Measurements from ENCODE around the gene RNASEH2A.
"Not testable (repeated sequence)": the region's sequence is repeated elsewhere in the genome, so short reads cannot be mapped to it uniquely, and the experiment has no call there.

Gene RNASEH2A

GRCh38 chr19:12792853-12793289 is 13.5 kb upstream of the RNASEH2A start:
- H3K4me3 ChIP-seq (ENCODE audit: low read depth, low read length): peak overlapping the region; percentile 69

GRCh38 chr19:12793290-12794195 is 12.8 kb upstream of the RNASEH2A start:
- H3K4me3 ChIP-seq (ENCODE audit: low read depth, low read length): peak overlapping the region; percentile 69

GRCh38 chr19:12794196-12794941 is 12.0 kb upstream of the RNASEH2A start:
- peak overlapping the region; percentile 69 for H3K4me3 ChIP-seq (ENCODE audit: low read depth, low read length)

- H3K4me3 ChIP-seq (ENCODE audit: low read depth, low read length): no peak overlapping the region
Observed at GRCh38 chr19:12794971-12795381, 11.4 kb upstream of the RNASEH2A start.

- no peak overlapping the region for H3K4me3 ChIP-seq (ENCODE audit: low read depth, low read length)
Observed at GRCh38 chr19:12796146-12797071, 10.0 kb upstream of the RNASEH2A start.

GRCh38 chr19:12797141-12797587 is 9.2 kb upstream of the RNASEH2A start:
- H3K4me3 ChIP-seq (ENCODE audit: low read depth, low read length): no peak overlapping the region

GRCh38 chr19:12797607-12798006 is 8.8 kb upstream of the RNASEH2A start:
- not testable (repeated sequence) for H3K4me3 ChIP-seq (ENCODE audit: low read depth, low read length)

GRCh38 chr19:12799742-12800465 is 6.5 kb upstream of the RNASEH2A start:
- no peak overlapping the region for H3K4me3 ChIP-seq (ENCODE audit: low read depth, low read length)

GRCh38 chr19:12800466-12800770 is 6.0 kb upstream of the RNASEH2A start:
- H3K4me3 ChIP-seq (ENCODE audit: low read depth, low read length): peak overlapping the region; percentile 93

- H3K4me3 ChIP-seq (ENCODE audit: low read depth, low read length): peak overlapping the region; percentile 93
Observed at GRCh38 chr19:12800923-12801465, 5.4 kb upstream of the RNASEH2A start.

GRCh38 chr19:12801466-12802266 is 4.7 kb upstream of the RNASEH2A start, which contains the start of the genes PRDX2 and THSD8:
TSS of gene PRDX2 (minus strand) at chr19:12801800. CDS start at chr19:12801261, 539 bp downstream.
TSS of gene THSD8 (plus strand) at chr19:12802069. CDS start at chr19:12802072, 3 bp downstream.
- peak within 1 kb of the TSS; percentile 93 for H3K4me3 ChIP-seq (ENCODE audit: low read depth, low read length)

- peak overlapping the region; percentile 93 for H3K4me3 ChIP-seq (ENCODE audit: low read depth, low read length)
Observed at GRCh38 chr19:12802267-12803106, 3.9 kb upstream of the RNASEH2A start.

- no peak overlapping the region for H3K4me3 ChIP-seq (ENCODE audit: low read depth, low read length)
Observed at GRCh38 chr19:12804051-12804450, 2.3 kb upstream of the RNASEH2A start.

GRCh38 chr19:12815088-12815487 is 8.7 kb downstream of the RNASEH2A start:
- no peak overlapping the region for H3K4me3 ChIP-seq (ENCODE audit: low read depth, low read length)

GRCh38 chr19:12817188-12817587 is 10.8 kb downstream of the RNASEH2A start:
- not testable (repeated sequence) for H3K4me3 ChIP-seq (ENCODE audit: low read depth, low read length)

GRCh38 chr19:12817810-12818209 is 11.4 kb downstream of the RNASEH2A start:
- H3K4me3 ChIP-seq (ENCODE audit: low read depth, low read length): not testable (repeated sequence)

- no peak overlapping the region for H3K4me3 ChIP-seq (ENCODE audit: low read depth, low read length)
Observed at GRCh38 chr19:12821761-12822160, 15.4 kb downstream of the RNASEH2A start.
